ENCODE results near the gene UTS2B.

Gene UTS2B, protein sequence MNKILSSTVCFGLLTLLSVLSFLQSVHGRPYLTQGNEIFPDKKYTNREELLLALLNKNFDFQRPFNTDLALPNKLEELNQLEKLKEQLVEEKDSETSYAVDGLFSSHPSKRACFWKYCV

DNA sequence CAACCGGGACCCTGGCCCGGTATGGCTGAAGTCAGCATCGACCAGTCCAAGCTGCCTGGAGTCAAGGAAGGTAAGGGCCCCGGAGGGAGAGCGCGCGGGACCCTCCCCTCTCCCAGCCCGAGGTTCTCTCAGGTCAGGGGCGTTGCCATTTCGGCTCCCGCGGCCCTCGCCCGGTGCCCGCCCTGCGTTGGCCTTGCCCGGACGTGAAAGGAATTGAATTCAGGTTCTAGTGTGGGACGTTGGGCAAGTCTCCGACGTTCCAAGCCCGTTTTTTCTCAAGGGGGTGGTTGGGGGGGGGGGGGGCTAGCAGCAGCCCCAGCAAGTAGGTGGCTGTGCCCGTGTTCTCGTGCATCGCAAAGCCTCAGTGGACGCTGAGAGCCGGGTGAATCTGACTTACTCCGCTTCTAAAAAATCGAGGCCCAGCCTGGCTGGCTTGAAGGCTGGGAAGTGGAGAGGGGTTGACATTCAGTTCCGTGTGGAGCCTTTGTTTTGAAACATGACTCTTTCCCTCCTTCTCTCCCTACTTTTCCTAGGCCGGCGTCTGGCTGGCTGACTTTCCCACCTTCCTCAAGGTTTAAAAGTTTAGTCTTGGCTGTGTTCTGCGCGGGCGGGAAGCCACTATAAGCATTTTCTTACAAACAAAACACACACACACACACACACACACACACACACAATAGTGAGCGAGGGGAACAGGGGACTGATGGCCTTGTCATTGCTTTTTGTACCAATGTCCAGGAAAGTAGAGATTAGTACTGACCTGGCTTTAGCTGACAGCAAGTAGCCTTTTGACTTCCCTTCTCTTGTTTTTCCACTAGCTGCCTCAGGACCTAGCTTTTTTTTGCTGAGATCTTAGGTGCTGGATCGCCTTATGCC is at the start of gene UTS2B:
UTS2B (minus strand) TSS at position 873 of the 876 bp plus-strand sequence. CDS start 48,337 bp downstream, outside the sequence.
- peak; percentile 36 for DNase-seq

- no peak for DNase-seq
These were observed 49.7 kb upstream of the UTS2B start for GRCh38 chr3:191380001-191380400.

- DNase-seq = no peak
These were observed 49.1 kb upstream of the UTS2B start for GRCh38 chr3:191379446-191379845.

- DNase-seq = no peak
These were observed 48.0 kb upstream of the UTS2B start for GRCh38 chr3:191378142-191378812.

- no peak for DNase-seq
These were observed 46.3 kb upstream of the UTS2B start for GRCh38 chr3:191376516-191377141.

- DNase-seq = no peak
These were observed 43.0 kb upstream of the UTS2B start for GRCh38 chr3:191373327-191373726.

DNA sequence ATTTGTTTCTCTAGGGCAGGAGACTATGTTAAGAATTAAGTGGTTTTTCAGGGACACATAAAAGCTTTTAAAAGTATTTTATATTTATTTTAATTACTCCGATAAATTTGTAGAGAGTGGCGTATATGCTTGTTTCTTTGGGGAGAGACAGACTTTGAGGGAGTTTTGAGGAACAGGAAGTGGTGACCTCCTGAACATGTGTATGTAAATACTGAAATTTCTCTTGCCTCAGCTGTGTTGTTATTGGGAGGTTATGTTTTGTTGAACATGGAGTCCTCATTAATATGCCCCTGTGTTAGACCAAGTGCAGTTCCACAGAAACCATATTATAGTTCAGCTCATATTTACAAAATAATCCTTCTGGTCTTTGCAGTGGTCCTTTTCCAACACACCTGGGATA is 41.8 kb upstream of the UTS2B start:
- no peak for DNase-seq

GRCh38 chr3:191369616-191370010 is 39.3 kb upstream of the UTS2B start:
- DNase-seq = no peak

GRCh38 chr3:191368755-191369615 is 38.7 kb upstream of the UTS2B start:
- no peak for DNase-seq

DNA sequence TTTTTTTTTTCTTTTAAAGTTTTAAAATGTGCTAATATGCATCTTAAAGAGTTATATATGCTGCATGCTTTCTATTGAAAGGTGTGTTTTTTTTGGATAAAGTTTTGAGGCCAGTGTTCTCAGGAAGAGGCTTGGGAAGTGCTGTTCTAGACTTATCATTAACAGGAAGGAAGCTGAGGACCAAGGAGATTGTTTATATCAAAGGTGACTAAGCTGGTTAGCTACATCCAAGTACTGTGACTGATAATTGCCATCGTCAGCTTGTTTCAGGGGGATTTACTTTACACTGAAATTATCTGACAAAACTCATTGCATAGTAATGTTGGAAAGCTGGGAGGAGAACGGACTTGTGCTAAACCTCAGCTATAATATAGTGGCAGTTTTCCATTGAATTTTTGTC is 36.3 kb upstream of the UTS2B start:
- no peak for DNase-seq

- no peak for DNase-seq
These were observed 32.9 kb upstream of the UTS2B start for GRCh38 chr3:191363221-191363620.

DNA sequence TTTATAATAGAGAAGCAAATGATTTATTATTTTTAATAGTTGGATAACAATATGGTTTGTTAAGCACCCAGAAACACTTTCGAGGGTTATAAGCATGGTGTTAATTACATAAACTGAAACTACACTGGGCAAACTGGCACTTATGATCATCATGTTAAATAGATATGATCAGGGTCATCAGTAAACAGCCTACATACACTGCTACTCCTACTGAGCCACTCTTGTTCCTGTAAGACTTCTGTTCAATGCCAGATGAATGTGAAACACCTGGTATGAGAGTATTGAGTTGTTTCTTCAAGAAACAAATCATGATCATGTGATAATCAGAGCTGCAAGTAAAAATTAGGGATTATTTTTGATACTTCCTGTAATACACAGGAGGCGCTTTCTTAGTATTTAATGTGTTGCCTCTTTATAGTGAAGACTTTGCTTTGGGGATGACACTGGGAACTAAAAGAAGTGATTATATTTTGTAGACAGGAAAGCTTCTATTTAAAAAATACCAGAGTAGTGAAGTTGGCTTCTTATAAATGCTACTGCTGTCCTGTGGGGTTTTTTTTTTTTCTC is 32.3 kb upstream of the UTS2B start:
- DNase-seq = no peak

DNA sequence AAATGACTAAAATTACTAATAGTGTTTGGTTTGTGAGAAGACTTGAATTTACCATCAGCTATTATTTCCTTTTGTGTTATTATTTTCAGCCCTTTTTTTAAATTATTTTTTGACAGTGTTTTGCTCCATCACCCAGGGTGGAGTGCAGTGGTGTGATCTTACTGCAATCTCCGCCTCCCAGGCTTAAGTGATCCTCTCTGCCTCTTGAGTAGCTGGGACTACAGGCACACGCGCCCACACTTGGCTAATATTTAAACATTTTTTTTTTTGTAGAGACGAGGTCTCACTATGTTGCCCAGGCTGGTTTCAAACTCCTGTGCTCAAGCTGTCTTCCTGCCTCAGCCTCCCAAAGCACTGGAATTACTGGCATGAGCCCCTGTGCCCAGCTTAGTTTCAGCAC is 31.7 kb upstream of the UTS2B start:
- DNase-seq = no peak

DNA sequence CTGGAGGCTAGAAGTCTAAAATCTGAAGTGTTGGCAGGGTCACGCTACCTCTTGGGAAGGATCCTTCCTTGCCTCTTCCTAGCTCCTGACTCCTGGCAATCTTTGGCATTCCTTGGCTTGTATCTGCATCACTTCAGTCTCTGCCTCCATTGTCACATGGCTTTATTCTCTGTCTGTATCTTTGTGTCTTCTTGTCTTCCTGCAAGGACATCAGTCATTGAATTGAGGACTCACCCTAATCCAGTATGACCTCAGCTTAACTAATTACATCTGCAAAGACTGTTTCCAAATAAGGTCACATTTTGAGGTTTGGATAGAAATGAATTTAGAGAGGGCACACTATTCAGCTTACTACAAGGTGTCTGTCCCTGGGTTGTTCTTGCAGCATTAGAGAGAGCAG is 31.1 kb upstream of the UTS2B start:
- no peak for DNase-seq

DNA sequence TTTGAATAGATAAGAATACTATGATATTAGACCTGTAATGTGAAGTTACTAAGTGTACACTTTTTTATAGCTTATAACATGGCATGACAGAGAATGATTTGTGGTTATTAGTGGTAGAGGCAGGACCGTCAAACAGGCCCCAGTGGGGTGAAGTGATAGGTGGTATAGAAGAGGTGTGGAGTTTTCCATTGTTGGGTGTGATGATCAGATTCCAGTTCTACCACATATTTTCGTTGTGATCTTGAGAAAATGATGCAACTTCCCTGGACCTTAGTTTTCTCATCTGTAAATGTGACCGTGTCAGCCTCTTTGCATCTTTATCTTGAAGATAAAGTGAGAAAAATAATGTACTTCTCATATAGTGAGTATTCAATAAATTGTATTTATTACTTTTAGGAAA is 30.3 kb upstream of the UTS2B start:
- DNase-seq = no peak

GRCh38 chr3:191358929-191359328 is 28.6 kb upstream of the UTS2B start:
- no peak for DNase-seq

GRCh38 chr3:191357909-191358308 is 27.6 kb upstream of the UTS2B start:
- no peak for DNase-seq

DNA sequence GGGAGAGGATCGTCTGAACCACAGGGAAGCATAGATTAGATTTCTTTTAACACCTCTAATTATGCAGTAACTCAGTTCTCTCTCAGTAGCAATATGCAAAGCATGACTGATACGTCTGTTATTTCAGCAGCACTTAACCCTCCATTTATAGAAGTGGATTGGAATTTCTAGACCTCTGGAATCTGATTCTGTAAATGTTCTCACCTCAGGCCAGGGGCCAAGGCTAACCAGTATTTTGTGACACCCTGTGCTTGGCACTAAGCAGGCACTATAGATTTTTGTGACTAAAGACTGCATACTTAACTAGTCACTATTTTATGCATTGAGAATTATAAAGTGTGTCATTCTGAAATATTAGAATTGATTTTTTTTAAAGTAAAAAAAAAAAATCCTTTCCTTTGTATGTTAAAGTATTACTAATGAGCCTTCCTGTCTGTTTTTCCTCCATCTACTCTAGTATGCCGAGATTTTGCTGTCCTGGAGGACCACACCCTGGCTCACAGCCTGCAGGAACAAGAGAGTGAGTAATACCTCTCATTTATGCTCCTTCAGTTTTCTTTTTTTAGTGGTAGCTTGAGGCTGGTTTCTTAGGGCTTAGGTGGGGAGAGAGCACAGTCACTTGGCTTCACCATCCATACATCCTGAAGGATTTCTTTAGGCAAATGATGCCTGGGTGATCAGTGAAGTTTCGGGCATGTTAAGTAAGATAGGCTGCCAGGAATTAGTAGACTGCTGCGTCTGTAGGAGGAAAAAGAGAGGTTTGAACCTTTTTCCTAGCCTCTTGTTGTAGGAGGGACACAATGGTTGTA is 26.5 kb upstream of the UTS2B start:
- DNase-seq = no peak

- DNase-seq = no peak
These were observed 25.1 kb upstream of the UTS2B start for GRCh38 chr3:191355406-191355805.

DNA sequence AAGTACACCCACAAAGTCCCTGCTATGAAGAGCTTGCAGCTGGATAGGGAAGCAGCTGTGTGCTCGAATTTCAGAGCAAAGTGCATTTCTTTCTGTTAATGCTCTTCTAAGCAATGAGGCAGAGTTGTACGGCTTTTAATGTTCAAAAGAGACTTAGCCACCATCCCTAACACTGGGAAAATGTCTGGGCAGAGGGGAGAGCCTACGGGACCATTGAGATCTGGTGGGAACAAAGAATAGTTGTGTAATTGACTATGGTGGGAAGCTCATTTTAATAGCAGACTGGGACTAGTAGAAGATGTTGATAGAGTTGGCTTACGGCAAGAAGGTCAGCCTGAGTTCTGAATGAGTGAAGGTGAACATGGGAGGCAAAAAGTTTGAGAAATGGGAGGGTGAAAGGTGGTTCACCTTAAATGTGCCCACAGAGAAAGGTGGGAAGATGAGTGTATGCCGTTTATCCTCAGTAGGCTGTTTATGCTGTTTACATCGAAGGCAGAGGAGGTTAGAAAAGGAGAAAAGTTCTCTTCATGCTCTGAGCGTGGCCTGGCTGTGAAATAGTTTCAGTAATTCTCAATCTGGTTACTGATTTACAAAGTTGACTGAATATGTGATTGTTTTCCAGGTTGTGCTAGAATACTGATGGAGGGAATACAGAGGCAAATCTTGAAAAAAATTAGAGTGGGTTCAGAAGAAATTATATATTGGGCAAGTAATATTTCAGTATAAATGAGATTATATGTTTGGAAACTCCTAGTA is 22.9 kb upstream of the UTS2B start:
- no peak for DNase-seq

DNA sequence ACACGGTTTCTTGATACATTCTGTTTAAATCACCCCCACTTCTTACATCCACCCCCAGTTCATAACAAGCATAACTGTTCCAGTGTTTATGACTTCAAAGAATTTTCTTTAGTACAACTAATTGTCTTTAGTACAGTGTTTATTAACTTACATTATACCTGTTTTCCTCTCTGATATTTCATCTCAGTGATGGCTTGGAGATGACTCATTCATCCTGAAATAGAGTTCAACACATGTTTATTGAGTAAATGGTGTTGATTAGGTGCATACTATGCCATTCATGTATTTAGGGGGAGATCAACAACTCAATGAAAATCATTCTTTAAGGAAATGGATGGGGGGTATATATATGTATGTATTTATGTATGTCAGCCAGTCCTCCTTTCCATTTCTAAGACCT is 21.7 kb upstream of the UTS2B start:
- DNase-seq = no peak

Measured in activated CD4-positive, CD25-positive, alpha-beta regulatory T cell treated with anti-CD3 and anti-CD28 coated beads, Interleukin-2, amount 50 U/mL, for 72 hours (primary cell).